Lung (tissue), 12 donors: Measurements from ENCODE around the gene NPDC1. TPM values are rescaled to one million over a fixed set of nuclear protein-coding genes. Genes with fewer than 3 reads are reported as not detected.

Experiments
- ATAC-seq: fragments of 200-7000 bp; cut with Tn5 transposase; one replicate; pipeline ENCODE4 v1.9.1; 2020; ENCODE audit warnings: moderate number of reproducible peaks; ENCODE audit not compliant: insufficient read depth, low FRiP score
- DNase-seq, 3 donors: peaks; one replicate each; pipeline ENCODE4 v3.0.0-alpha.2; 2013 to 2017
- H3K27ac ChIP-seq, 2 donors: one replicate each; pipeline ENCODE4 v1.5.1; 2013; ENCODE audit warnings: mild to moderate bottlenecking in 2 of 2, moderate library complexity in 2 of 2, control low read depth in 1 of 2, inconsistent platforms in 1 of 2, low read depth in 1 of 2, low read length in 1 of 2
- H3K27me3 ChIP-seq, 3 donors: one replicate each; pipeline ENCODE4 v1.5.1; 2013; ENCODE audit warnings: low read length in 2 of 3; ENCODE audit not compliant: control insufficient read depth in 3 of 3, insufficient read depth in 3 of 3
- H3K36me3 ChIP-seq, 4 donors: one replicate each; pipeline ENCODE4 v1.5.1; 2013; ENCODE audit warnings: low read length in 4 of 4, mild to moderate bottlenecking in 1 of 4, moderate library complexity in 1 of 4; ENCODE audit not compliant: control insufficient read depth in 4 of 4, insufficient read depth in 4 of 4
- H3K4me1 ChIP-seq, 5 donors: one replicate each; pipeline ENCODE4 v1.5.1; 2013; ENCODE audit warnings: low read length in 5 of 5, mild to moderate bottlenecking in 2 of 5, moderate library complexity in 1 of 5; ENCODE audit not compliant: control insufficient read depth in 5 of 5, insufficient read depth in 5 of 5
- H3K4me3 ChIP-seq: one replicate; pipeline ENCODE4 v1.5.1; 2013; ENCODE audit warnings: mild to moderate bottlenecking, control low read depth, moderate library complexity
- H3K9ac ChIP-seq, 2 donors: one replicate each; pipeline ENCODE4 v1.5.1; 2013; ENCODE audit warnings: low read length in 2 of 2, control low read depth in 1 of 2; ENCODE audit not compliant: insufficient read depth in 1 of 2
- H3K9me3 ChIP-seq, 4 donors: one replicate each; pipeline ENCODE4 v1.5.1; 2013; ENCODE audit warnings: low read length in 3 of 4, mild to moderate bottlenecking in 1 of 4, moderate library complexity in 1 of 4; ENCODE audit not compliant: control insufficient read depth in 4 of 4, insufficient read depth in 3 of 4
- CTCF ChIP-seq: IDR thresholded peaks from 2 replicates; pipeline ENCODE4 v1.5.1; 2012; ENCODE audit warnings: mild to moderate bottlenecking; ENCODE audit errors: control extremely low read depth, extremely low read depth
- WGBS, 2 donors: extraction: QIAGEN DNeasy Blood & Tissue Kit; methylation state at CpG; one replicate each; pipeline ENCODE4 v1.1.7; 2013; 5-methylcytosine and 5-hydroxymethylcytosine counted together
- polyA plus RNA-seq, 2 donors: library from polyadenylated mRNA; stranded (reverse); fragments of 200-250 nt; gene quantifications; one replicate each; pipeline ENCODE4 v1.2.1, GENCODE V29; 2013
- total RNA-seq, 2 donors: library from RNA; depleted of rRNA in 1 of 2; stranded (reverse); fragments of >200 nt in 1 of 2; gene quantifications; one replicate each; pipeline ENCODE4 v1.2.1, GENCODE V29; 2014 to 2021
- donor health status: control.
- donor health status: control.
- donor health status: Bipolar disorder and iron deficiency.
- donor health status: healthy.
- donor health status: DM: yes; HTN: yes; CAD: no.

NPDC1 gene
- total and polyA plus RNA-seq, 4 donors = 28.7 to 99.3 (median 68.3) TPM

- 92 to 96% methylated on average over 15 to 16 of the region's 16 CpGs for WGBS, 2 donors
Observed at GRCh38 chr9:137082222-137082924, 36.4 kb upstream of the NPDC1 start.

GRCh38 chr9:137080260-137081122 lies 34.5 kb upstream of the NPDC1 start:
- H3K27me3 ChIP-seq = peaks cover 0 to 11% (median 7%) of the 10 kb centered on the region in 3 donors
- H3K27ac ChIP-seq = no peak overlapping the region
- ATAC-seq (no peak), DNase-seq (no peak)
- H3K4me1 ChIP-seq = peaks cover 0 to 16% (median 5%) of the 10 kb centered on the region in 5 donors
- no peak overlapping the region for H3K4me3 ChIP-seq
- no peaks in the 10 kb centered on the region for H3K9me3 ChIP-seq
- no peak for TF ChIP-seq CTCF
- peaks cover 0 to 48% (median 4%) of the 10 kb centered on the region in 4 donors for H3K36me3 ChIP-seq
- WGBS, 2 donors = 94 to 95% methylated on average over 20 to 24 of the region's 24 CpGs
- no peak overlapping the region for H3K9ac ChIP-seq

More at GRCh38 chr9:137082222-137082924, 36.4 kb upstream of the NPDC1 start:
- ATAC-seq = no peak
- no peak for DNase-seq
- Histone ChIP-seq H3K9ac (no peak overlapping the region), H3K4me3 (no peak overlapping the region), H3K9me3 (no peaks in the 10 kb centered on the region), H3K27me3 (peaks cover 0 to 7% (median 6%) of the 10 kb centered on the region in 3 donors), H3K36me3 (peaks cover 0 to 48% (median 4%) of the 10 kb centered on the region in 4 donors), H3K4me1 (peaks cover 0 to 18% (median 5%) of the 10 kb centered on the region in 5 donors), H3K27ac (no peak overlapping the region)
- TF ChIP-seq CTCF = no peak

- DNase-seq (no peak), ATAC-seq (no peak)
- peaks cover 0 to 48% (median 4%) of the 10 kb centered on the region in 4 donors for H3K36me3 ChIP-seq
- peaks cover 0 to 11% (median 7%) of the 10 kb centered on the region in 3 donors for H3K27me3 ChIP-seq
- 91 to 97% methylated on average over 13 of the region's 13 CpGs for WGBS, 2 donors
- TF ChIP-seq CTCF = no peak
- no peaks in the 10 kb centered on the region for H3K9me3 ChIP-seq
- no peak overlapping the region for H3K9ac ChIP-seq
- H3K4me1 ChIP-seq = peaks cover 0 to 16% (median 5%) of the 10 kb centered on the region in 5 donors
- H3K27ac ChIP-seq = no peak overlapping the region
- no peak overlapping the region for H3K4me3 ChIP-seq
Observed at GRCh38 chr9:137079401-137079787, 33.4 kb upstream of the NPDC1 start.
